HG03457 (cell line): ENCODE data around the gene FAM124A.

Experiments
- ATAC-seq: cut with Tn5 transposase; IDR thresholded peaks from one replicate; pipeline ENCODE4 v1.9.1; 2021; ENCODE audit warnings: moderate number of reproducible peaks; ENCODE audit not compliant: unreplicated experiment

Gene FAM124A, protein sequence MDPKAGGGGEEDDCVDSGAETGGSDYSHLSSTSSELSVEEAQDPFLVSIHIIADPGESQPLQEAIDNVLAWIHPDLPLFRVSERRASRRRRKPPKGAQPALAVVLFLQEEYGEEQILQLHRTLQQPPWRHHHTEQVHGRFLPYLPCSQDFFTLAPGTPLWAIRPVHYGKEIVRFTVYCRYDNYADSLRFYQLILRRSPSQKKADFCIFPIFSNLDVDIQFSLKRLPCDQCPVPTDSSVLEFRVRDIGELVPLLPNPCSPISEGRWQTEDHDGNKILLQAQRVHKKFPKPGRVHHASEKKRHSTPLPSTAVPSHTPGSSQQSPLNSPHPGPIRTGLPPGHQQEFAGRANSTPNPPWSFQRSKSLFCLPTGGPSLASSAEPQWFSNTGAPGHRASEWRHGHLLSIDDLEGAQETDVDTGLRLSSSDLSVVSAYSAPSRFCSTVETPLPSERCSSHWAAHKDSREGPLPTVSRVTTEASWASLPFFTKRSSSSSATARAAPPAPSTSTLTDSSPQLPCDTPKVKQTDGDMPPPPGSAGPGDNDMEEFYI

DNA sequence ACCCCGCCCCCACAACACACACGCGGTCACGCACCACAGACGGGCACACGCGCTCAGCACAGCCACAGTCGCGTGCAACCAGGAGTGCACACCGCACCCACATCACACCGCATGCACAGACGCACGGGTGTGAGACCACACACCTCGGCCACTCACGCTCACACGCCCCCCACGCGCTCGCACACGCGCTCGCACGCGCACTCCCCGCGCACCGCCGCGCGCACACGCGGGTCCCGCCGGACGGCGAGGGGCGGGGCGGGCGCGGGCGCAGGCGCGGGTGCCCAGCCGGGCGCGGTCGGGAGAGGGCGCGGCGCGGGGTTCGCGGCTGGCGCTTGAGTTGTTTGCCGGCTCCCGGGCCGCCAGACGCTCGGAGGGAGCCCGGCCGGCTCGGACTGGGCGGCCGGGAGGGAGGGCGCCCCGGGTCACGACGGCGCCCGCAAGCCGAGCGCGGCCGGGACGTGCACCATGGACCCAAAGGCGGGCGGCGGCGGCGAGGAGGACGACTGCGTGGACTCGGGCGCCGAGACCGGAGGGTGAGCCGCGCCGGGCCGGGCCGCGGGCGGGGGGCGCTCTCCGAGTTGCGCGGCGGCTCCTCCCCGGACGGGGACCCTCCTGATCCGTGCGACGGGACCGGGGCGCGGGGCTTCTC is at the start of gene FAM124A:
FAM124A (plus strand) TSS at position 362 of the 649 bp plus-strand sequence; CDS start at position 466, 104 bp downstream.
- ATAC-seq: peak; percentile 56

DNA sequence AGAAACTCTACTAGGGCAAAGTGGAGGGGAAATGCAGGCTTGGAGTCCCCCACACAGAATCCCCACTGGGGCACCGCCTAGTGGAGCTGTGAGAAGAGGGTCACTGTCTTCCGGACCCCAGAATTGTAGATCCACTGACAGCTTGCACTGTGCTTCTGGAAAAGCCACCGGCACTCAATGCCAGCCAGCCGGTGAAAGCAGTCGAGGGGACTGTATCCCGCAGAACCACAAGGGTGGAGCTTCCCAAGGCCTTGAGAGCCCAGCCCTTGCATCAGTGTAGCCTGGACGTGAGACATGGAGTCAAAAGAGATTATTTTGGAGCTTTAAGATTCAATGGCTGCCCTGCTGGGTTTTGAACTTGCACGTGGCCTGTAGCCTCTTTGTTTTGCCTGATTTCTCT is 47.2 kb upstream of the FAM124A start:
- no peak for ATAC-seq

DNA sequence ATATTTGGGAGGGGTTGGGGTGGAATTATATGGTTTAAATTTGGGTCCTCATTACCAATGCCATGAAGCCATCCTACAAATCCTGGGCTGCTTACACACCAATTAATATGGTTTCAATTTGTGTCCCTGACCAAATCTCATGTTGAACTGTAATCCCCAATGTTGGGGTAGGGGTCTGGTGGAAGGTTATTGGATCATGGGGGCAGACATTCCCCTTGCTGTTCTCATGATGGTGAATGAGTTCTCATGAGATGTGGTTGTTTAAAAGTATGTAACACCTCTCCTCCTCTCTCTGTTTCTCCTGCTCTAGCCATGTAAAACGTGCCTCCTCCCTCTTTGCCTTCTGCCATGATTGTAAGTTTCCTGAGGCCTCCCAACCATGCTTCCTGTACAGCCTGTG is 46.6 kb upstream of the FAM124A start:
- no peak for ATAC-seq

DNA sequence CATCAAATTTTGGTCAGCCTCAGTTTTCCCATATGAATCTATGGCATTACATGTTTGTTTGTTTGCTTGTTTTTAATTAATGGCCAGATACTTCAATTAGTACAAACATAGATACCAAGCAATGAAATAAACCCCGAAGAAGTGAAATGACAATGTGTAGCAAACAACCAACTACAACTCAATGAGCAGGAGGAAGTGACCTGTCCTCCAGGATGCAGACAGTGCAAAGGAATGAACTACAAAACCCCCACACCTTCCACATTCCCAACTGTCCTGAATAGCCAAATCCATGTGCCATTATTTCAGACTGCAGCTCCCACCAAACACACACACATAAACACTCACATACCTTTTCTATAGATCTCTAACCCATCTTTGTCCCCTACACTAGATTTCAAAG is 45.0 kb upstream of the FAM124A start:
- no peak for ATAC-seq

DNA sequence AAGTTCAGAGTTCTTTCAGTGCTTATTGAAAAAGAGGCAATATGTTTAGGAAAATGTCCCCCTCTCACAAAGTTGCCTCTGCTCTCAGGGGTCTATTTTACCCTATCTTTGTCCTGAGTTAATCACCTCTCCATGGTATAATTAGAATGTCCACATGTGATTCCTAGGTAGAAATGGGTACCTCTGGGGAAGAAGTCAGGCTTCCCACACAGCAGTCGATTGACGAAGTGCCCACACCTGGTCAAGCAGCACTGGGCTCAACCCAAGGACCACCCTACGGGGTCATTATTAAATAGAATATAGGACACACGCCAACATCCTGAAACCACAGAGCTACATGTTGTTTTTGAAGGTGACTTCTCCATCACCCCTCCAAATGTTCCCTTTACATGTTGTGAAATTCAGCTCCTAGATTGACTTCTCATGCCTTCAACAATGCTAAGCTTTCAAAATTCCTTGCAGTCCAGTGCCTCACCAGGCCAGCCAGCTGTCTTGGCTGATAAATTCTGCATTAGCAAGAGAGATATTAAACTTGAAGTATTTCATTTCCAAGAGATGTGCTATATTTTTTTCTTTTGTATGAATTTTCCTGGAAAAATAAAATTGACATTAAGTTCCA is 43.6 kb upstream of the FAM124A start:
- ATAC-seq: no peak

DNA sequence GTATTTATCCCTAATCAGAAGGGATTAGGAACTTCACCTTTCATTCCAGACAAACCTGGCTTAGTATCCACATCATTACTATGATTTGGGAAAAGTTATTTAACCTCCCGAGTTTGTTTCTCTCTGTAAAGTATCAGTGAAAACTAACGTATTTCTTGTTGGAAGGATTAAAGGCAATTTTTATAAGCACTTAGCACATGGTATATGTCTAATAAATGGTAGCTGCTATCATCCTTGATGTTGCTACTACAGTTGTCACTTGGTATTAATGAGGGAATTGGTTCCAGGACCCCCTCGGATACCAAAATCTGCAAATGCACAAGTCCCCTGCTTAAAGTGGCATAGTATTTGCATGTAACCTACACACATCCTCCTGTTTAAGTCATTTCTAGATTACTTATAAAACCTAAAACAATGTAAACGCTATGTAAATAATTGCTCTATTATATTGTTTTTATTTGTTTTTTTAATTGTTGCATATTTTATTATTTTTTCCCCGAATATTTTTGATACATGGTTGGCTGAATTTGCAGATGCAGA is 42.7 kb upstream of the FAM124A start:
- ATAC-seq: no peak

DNA sequence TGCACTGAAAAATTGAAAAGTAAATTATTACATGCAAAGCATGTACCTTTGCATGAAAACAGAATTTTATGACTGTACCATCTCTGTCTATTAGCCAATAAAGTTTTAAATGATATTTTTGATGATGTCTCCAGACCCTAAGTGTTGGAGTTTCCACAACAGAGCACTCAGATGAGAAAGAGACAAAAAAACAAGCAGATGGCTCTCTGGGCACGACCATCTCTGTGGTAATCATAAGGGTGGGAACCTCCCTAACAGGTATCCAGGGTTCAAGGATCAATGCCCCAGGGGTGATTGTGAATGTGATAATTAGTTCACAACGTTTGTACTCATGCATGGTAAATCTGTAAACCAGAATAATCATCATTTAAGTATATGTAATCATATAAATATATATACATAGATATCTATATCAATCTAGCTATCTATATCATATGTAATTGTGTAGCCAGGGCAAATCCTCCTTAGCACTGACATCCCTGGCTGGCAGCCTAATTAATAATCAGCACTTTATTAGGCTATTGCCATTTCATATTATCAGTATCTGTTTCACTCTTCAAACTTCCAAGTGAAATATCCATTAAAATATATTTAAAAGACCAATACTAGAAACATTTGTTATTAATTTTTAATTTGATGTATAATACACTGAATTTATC is 41.2 kb upstream of the FAM124A start:
- no peak for ATAC-seq

DNA sequence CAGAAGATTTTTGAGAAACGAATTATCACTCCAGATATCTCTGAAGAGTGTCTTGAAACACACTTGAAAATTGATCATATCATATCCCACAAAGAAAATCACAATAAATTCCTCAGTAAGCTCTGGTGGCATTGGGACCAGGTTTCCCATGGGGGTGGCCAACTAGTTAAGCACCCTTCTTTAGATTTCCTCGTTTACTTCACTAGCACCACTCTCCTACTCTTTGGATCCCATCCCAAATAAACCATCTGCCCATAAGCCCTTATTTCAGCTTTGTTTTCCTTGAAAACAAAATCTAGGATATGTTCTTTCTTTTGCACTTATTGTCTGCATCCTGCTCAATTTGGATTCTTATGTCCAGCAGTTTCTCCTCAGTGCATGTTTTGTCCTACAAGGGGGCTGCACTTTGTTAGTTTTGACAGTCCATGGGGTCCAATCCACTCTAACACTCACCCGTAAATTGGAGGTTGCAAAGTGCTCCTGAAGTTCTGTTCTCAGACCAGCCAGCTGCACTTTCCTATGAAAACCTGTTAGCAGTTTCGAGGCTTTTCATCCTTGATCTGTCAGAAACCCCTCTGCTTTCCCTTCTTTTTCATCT is 40.3 kb upstream of the FAM124A start:
- ATAC-seq: no peak

DNA sequence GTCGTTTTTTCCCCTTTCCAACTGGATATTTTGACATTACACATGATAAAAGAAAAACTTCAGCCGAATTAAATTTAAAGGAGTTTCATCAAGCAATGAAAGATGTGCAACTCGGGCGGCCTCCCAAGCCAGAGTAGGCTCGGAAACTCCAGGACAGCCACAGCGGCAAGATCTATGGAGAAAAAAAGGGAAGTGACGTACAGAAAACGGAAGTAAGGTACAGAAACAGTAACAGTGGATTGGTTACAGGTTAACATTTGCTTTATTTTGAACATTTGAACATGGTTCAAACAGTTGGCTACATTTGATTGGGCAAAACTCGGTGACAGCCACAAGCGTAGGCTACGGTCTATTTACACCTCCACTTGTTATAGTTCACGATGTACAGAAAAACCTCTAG is 30.5 kb upstream of the FAM124A start:
- ATAC-seq: no peak

DNA sequence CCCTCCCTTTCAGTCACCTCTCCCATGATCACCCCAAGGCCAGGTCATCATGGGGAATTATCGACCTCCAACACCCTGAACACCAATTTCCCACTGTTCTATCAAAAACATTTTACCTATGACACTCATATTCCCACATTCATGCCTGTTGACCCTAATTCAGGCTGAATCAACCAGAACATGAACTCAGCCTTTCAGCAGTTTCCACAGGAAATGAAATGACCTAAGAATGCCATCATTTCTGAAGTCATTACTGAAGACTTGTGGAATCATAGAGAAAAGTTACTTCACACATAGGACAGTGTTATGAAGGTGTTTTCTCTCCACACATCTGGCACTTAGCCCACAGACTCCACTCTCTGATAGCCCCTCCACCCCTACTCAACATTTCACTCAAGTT is 29.9 kb upstream of the FAM124A start:
- no peak for ATAC-seq

DNA sequence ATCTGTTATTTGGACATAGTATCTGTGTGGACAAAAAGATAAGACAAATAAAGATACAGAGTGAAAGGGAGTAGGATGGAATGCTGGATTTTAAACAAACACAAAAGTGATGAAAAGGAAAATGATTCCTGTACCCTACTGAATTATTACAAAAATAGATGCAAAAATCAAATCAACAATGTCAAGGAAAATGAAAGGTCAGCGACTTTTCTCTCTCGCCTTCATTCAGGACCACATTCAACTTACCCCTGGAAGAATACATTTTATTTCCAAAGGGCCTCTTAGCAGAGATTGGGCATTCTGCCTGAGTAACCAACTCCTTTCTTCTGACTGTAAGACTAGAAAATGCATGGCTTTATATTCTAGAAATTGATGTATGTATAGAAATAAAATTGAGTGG is 28.8 kb upstream of the FAM124A start:
- ATAC-seq: no peak

DNA sequence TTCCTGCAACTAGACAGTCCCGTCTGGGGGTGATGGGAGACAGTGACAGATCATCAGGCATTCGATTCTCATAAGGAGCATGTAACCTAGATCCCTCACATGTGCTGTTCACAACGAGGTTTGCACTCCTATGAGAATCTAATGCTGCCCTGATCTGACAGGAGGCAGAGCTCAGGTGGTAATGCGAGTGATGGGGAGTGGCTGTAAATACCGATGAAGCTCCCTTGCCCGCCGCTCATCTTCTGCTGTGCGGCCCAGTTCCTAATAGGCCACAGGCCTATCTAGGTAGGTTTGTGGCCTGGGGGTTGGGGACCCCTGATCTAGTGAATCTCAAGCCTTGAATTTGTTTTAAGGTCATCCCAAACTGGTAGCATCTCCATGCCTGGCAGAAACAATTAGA is 27.3 kb upstream of the FAM124A start:
- no peak for ATAC-seq

DNA sequence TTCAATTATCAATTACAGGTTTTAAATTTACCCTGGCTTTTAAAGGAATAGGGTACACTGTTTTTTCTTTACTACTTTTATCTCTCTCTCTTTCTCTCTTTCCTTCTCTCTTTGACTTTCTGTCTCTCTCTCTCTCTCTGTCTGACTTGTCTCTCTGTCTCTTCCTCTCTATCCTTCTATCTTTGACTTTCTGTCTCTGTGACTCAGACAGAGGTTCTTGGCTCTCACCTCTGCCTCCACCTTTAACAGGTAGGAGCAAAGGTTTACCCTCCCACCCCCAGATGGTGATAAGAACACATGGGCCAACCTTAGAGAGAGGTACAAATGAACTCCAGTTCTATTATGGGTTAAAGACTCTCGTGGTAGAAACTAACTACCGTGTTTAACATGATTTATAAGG is 20.3 kb upstream of the FAM124A start:
- ATAC-seq: no peak

DNA sequence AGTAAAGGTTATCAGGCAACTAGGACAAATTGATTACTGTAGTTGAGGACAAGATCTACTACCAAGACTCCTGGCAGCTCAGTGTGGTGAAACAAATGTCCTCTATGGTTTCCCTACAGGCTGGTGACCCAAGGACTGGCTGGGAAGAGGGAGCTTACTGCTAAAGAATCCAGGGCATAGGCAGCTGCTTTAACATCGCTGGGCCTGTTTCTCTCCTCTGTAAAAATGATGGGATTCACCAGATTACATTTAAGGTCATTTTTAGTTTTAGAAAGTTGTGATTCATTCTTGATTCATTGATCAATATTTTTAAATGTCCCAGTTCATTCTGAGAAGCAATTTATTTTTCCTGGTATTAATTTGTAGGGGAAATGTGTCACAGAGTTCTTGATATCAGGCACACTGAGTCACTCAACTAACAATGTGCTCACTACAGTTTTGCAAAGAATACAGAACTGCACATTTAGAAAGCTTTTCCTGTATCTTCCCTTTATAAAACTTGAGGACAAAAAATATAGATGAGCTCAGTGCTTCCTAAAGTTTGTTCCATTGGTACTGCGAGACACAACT is 19.6 kb upstream of the FAM124A start:
- no peak for ATAC-seq

DNA sequence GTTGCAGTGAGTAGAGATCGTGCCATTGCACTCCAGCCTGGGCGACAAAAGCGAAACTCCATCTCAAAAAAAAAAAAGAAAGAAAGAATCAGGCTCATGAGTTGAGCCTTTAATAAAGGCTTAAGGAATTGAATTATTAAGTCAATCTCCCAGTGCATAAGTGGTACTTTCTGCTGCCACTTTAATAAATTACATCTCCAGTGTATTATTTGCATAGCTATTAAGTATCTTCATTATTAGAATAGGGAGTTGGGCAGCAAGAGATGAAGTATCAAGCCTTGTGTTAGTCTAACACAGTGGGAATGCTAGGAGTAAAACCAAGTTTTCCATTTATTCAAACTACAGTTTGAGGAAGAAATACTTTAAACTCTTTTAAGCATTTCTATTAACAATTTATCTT is 15.6 kb upstream of the FAM124A start:
- ATAC-seq: no peak

DNA sequence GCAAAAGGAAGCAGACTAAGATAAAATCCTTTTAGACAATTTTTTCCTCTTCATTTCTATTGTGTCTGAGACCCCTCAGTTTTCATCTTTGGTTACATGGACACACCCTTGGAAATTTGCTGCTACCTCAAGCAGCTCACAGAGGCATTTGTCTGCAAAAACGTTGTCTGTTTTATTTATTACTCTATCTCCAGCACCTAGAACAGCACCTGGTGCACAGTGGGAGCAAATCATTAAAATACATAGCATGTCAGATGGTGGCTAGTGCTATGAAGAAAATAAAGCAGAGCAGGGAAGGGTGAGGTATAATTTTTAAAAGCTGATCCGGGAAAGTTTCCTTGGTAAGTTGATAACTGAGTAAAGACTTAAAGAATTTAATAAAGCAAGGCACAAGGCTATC is 14.3 kb upstream of the FAM124A start:
- no peak for ATAC-seq

DNA sequence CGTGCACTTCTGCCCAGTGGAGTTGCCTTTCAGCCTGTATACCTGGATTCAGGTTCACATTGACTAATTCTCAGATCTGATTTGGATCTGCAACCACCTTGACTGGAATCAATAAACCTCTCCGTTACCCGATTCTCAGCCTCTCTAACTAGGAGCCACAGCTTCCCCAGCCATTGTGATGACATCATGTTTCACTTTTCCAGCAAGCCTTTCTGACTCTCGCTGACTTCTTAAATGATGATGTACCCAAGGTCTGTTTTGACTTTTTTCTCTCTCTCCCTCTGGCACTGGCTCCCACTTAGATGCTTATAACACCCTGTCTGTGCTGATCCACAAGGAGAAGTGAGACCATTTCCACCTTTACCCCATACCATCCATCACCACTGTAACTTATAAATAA is 13.5 kb upstream of the FAM124A start:
- no peak for ATAC-seq

DNA sequence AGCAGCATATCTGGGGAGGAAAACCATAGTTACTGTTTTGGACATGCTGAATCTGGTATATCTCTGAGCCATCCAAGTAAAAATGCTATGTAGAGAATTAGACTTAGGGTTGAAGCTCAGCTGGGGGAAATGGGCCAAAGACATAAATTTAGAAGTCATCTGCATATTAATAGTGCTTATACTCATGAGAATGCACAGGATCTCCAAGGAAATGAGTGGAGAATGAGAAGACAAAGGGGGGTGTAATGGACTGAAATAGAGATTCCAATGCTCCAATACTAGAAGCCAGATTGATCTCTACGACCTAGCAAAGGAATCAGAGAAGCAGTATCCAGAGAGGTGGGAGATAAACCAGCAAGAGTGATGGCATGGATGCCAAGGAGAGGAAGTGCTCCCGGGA is 10.3 kb upstream of the FAM124A start:
- ATAC-seq: no peak

DNA sequence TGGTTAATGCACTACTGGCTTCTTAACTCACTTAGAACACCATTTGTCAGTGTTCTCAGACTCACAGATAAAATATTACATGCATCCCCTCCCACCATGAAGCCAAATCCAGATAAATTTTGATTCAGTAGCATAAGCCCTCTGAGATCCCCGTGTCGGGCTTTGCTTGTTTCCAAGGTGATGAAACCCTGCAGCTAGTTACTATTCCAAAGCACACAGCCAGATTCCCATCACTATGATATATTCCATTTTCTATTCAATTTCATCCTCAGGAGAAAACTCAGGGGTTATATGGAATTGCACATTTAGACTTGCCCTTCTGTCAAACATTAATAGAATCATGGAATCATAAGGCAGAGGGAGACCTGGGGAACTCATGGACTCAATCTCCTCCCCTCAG is 9.4 kb upstream of the FAM124A start:
- no peak for ATAC-seq

DNA sequence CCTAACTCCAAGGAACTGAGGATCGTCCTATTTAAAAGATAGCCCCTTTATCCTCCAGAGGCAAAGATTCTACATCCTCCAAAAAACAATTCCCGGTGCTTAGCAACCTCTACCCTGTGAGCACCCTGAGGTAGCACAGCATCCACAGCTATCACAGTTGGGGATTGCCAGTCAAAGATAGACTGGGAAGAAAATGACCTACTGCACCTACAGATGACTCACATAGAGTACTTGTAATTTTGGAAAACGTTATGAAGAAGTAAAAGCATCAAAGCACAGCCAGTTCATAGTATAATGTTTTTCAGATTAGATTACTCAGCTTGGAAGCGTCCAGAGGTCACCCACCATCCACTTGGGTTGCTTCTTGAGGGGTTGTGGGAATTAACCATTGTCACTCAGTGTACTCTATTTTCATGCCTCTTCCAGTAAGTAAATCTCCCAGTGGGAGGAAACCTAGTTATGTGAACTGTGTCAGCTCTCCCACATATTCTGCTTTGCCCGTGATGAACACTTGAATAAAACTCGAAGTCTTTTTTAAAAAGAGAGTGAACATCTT is 8.9 kb upstream of the FAM124A start:
- ATAC-seq: no peak
